NCI-H187 treated with DMSO at 0.1 percent for 48 hours (cell line): Measurements from ENCODE around the gene KLHL42.
"Not testable (repeated sequence)": the region's sequence is repeated elsewhere in the genome, so short reads cannot be mapped to it uniquely, and the experiment has no call there.

Experiments used
- DNase-seq: peaks from one replicate; lab custom pipeline; 2025; lab: John Stamatoyannopoulos, UW

KLHL42 gene

GRCh38 chr12:27779920-27780611 is at the start of gene KLHL42, which contains the start of gene MANSC4:
KLHL42 (plus strand) TSS chr12:27780233; CDS start chr12:27780331, 98 bp downstream.
MANSC4 (minus strand) TSS chr12:27780236; CDS start chr12:27771276, 8,960 bp downstream.
- no peak for DNase-seq

DNA sequence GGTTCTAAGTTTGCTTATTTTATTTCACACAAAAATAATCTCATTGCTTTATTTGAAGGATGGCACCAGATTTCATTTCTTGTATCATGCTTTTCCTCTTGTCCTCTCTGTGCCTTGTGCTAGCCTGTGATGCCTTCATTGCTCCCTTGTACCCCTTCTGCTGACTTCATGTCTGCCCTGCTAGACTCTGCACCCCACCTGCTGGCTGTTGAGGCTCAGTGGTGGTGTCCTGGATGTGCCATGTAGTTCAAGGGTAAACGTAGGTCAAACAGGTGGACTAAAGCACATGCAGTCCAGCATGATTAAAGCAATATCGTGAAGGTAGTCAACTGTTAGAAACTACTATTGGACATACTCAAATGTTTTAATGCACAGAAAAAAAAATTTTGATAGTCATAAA is 47.8 kb upstream of the KLHL42 start:
- DNase-seq: no peak

GRCh38 chr12:27733052-27733656 is 46.9 kb upstream of the KLHL42 start:
- no peak for DNase-seq

GRCh38 chr12:27733791-27734190 is 46.2 kb upstream of the KLHL42 start:
- no peak for DNase-seq

GRCh38 chr12:27734321-27734720 is 45.7 kb upstream of the KLHL42 start:
- not testable (repeated sequence) for DNase-seq

DNA sequence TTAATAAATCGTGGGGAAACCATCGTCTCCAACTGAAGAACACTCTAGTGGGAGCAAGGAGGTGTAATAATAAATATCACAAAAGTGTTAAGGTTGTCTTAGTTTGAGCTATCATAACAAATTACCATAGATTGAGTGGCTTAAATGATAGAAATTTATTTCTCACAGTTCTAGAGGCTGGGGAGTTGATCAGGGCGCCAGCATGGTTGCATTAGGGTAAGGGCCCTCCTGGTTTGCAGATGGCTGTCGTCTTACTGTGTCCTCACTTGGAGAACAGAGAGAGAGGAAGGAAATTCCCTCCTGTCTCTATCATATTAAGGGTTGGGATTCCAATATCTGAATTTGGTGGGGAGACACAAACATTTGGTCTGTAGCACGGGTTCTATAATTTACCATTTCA is 36.4 kb upstream of the KLHL42 start:
- DNase-seq: no peak

GRCh38 chr12:27745734-27746133 is 34.3 kb upstream of the KLHL42 start:
- not testable (repeated sequence) for DNase-seq

GRCh38 chr12:27747111-27747820 is 32.8 kb upstream of the KLHL42 start:
- DNase-seq: no peak

GRCh38 chr12:27751386-27752047 is 28.5 kb upstream of the KLHL42 start:
- no peak for DNase-seq

DNA sequence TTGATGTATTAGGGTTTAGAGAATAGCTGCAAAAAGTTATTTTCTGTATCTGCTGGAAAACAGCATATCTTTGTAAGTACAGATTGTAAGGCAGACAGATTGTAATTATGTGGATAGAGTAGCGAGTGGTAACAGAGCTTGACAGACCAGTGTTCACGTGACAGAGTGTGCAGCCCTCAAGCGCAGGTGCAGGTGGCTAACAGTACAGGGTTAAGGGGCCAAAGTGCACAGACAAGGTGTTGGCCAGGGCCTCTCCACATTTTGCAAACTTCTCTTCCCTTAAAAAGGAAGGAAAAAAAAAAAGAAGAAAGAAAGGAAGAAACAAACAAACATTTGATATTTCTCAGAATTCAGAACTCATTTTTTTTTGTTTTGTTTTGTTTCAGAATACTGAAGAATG is 25.2 kb upstream of the KLHL42 start:
- DNase-seq: no peak

GRCh38 chr12:27756670-27757195 is 23.3 kb upstream of the KLHL42 start:
- no peak for DNase-seq

GRCh38 chr12:27762757-27763156 is 17.3 kb upstream of the KLHL42 start:
- DNase-seq: no peak

- DNase-seq: no peak
Observed at GRCh38 chr12:27766587-27766986, 13.4 kb upstream of the KLHL42 start.

DNA sequence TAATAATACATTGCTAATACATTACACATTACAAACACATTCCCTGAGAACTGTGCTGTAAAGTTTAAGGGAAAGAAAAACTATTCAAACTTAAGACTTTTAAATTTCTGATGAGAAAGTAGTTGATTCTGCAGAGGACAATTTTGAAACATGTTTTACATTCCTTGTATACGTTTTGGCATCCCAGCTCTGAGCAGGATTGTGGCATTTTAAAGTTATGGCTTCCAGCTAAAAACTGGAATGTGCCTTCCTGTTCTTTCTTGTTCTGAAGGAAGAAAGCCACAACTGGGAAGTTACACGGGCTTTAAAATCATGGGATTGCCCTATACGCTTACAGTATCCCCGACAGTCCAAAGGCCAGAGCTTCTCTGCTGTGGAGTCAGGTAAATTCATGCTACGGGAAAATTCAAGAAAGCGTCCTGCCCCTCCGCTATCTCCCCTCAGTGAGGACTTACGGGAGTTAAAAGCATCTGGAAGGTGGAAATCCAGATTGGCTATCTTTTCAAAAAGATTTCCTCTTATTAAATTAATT is 10.8 kb upstream of the KLHL42 start:
- no peak for DNase-seq

DNA sequence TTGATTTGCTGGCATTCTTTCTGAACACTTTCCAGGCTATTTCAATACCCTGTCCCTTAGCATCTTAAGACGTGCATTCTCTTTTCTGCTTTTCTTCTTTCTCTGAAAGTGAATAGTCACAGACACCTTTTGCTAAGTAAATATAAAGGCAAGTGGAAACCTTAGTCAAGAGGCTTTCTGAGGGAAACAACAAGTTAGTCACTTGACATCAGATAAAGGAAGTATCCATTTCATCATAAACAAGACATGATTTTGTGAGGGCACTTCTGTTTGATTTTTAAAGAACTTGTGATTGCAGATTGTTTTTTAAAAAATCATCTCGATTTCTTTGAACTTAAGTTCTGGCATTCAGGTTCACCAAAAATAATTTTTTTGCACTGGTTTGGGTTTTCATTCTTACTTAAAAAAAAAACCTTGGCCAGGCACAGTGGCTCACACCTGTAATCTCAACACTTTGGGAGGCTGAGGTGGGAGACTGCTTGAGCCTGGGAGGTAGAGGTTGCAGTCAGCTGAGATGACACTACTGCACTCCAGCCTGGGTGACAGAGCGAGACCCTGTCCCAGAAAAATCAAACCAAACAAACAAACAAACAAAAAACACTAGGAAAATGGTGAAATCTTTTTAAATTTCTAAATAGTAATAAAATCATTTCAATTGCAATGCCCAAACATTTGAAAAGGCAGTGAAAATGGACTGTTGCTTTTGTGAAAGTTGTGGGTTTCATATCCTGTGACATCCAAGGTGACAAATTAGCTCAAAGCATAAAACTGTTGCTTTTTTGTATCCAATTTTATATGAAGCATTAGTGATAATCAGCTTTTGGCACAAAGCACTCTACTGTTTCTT is 8.3 kb upstream of the KLHL42 start:
- DNase-seq: no peak

DNA sequence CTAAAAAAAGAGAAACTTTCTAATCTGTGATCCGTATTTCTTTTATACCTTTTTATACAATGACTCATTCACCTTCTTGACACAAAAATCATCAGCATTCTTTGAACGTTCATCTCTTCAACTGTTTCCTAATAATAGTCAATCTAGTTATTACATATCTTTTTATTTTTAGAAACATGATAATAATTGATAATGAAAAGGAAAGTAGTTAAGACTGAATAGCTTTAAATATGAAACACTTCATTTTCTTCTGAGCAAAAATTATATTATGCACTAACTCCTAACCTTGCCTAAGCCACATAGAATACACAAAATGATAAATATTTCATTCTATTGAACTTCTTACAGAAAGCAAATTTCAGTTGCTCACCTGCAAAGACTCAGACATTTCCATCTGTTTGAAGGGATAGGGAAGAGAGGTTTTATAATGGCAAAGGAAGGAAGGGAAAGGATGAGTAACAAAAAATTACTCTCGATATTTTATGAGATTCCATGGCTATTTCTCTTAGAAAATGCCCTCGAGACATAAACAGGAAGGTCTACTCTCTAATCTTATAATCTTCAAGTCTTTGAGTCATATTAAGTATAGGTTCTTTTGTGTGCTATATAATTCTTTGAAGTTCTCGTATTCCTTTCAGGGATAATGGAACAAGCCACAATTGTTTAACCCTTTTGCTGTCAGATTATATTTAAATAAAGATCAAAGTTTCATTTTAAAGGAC is 7.5 kb upstream of the KLHL42 start:
- DNase-seq: no peak

DNA sequence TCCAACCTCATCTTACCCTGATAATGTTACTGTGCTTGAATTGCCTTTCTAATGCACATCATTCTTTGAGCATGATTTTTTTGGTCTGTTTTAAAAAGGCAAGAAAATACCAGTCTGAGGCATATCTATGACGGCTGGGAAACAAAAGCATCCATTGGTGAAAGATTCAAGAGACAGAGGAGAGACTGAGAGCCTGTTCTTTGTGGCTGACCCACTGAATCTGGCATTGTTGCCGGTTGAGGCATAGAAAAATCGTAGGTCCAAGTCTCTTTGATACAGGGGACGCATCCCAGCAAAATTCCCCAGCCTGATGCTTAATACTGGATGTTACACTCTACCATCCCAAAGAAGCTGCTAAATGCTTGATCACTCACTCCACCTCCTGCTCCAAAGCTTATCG is 2.9 kb upstream of the KLHL42 start:
- DNase-seq: no peak

GRCh38 chr12:27778206-27778605 is 1.8 kb upstream of the KLHL42 start:
- DNase-seq: no peak

GRCh38 chr12:27779416-27779919 is 565 bp upstream of the KLHL42 start:
- DNase-seq: no peak
